D341Med (cell line): ENCODE results near the gene CCDC187.
A peak's percentile ranks its signal among the peaks of the same experiment; 100 is the strongest.
"Not testable (repeated sequence)": the region's sequence is repeated elsewhere in the genome, so short reads cannot be mapped to it uniquely, and the experiment has no call there.

Experiments
- DNase-seq: peaks from one replicate; pipeline ENCODE4 v3.0.0; 2012; ENCODE audit warnings: low spot score

The CCDC187 gene

GRCh38 chr9:136303825-136304416 is at the start of gene CCDC187:
Gene CCDC187 (minus strand): TSS chr9:136304094. CDS start chr9:136303830, 264 bp downstream.
- DNase-seq, result no peak

GRCh38 chr9:136353088-136353487 is 49.2 kb upstream of the CCDC187 start:
- no peak for DNase-seq

DNA sequence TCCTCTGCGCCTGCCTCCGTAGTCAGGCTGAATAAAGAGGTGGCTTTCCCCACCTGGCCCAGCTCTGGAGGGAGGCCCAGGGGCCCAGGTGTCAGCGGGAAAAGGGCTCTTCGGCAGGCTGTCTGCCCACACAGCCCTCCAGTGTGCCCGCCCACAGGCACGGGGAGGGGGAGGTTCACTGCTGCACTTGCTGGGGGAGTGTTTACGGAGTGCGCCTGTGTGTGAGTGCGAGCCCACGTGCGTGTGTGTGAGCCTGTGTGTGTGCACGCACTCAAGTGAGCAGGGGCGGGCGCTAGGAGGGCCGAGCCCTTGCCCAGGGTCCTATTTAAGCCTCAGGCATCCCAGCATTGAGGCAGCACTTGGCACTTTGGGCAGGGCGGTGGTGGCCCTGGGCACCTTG is 48.8 kb upstream of the CCDC187 start:
- DNase-seq, result no peak

DNA sequence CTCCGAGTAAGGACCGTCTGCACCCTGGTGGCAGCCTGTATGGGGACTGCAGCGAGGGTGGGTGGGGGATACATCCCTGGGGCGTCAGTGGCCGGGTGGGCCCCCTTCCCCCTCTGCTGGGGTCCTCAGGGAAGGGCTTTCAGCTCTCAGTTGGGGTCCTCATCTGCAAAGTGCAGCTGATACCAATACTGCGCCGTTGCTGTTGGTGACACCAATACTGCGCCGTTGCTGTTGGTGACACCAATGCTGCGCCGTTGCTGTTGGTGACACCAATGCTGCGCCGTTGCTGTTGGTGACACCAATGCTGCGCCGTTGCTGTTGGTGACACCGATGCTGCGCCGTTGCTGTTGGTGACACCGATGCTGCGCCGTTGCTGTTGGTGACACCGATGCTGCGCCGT is 48.0 kb upstream of the CCDC187 start:
- not testable (repeated sequence) for DNase-seq

GRCh38 chr9:136351252-136351800 is 47.4 kb upstream of the CCDC187 start:
- DNase-seq, result no peak

DNA sequence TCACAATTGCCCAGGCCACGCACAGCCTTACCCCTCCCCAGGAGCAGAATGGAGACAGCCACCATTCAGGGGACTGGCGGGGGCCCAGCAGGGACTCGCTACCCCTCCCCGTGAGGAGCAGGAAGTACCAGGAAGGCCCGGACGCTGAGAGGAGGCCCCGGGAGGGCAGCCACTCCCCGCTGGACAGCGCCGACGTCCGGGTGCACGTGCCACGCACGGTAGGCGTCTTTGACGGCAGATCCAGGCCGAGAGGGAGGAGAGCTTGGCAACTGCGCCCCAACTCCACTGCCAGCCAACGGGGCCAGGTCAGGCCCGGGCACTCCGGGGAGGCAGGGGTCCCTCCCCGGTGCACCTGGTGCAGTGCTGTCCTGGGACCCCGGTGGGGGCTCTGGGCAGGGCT is 45.7 kb upstream of the CCDC187 start:
- DNase-seq, result no peak

GRCh38 chr9:136348691-136349090 is 44.8 kb upstream of the CCDC187 start:
- no peak for DNase-seq

- no peak for DNase-seq
These were observed 43.8 kb upstream of the CCDC187 start for GRCh38 chr9:136347472-136348256.

DNA sequence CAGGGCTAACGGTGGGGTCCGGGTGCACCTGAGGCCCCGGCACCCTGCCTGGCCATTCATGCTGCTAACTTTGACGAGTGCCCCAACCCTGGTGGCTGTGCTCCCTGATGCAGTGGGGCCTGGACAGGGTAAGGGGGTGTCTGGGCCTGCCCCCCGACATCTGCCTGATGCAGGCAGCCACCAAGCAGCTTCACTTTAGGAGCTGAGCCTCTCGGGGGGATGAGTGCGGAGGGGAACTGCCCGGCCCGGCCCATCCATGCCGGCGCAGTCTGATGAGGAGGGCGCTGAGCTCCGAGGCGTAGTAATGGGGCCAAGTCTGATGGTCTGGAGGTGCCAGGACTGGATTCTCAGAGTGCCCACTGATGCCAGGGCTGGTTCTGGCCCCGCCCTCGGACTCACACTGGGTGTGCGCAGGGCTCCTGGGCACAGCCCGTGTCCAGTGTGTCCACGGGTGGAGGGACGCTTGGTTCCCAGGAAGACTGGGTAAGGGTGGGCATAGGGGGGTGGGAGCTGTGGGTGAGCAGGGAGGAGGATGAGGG is 43.1 kb upstream of the CCDC187 start:
- DNase-seq, result no peak

- no peak for DNase-seq
These were observed 42.2 kb upstream of the CCDC187 start for GRCh38 chr9:136346157-136346481.

DNA sequence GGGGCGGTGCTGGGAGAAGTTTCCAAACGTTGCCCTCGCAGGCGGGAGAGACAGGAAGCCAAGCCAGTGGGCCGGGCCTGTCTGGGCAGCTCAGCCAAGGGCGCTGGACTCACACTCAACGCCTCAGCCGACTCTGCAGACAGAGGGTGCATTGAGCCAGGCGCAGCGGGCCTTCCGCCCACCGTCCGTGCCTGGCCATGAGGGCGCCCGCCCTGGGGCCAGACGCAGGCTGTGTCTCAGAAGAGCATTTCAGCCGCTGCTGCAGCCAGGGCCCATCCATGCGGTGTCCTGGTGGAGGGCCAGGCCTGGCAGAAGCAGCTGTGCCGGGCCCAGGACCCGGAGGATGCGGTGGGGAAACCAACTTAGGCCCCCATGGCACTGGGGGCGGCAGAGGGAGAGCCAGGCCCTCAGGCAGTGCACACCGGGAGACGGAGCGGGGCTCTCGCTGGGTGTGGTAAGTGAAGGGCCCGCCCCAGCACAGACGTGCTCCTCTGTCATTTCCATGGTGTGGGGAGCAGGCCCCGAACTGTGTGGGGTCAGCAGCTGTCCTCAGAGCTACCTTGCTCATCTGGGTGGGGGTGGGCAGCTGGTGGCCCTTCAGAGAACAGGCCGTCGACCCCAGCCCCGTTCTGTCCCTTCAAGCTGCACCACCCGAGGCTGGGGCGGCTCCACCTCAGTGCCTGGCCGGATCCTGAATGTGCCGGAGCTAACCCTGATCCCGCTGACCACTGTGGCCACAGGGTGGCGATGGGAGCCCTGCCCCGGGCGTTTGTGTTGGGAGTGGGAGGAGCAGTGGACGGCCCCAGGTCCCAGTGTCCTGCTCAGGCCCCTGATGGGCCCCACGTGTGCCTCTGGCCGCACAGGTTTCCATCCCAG is 41.6 kb upstream of the CCDC187 start:
- DNase-seq, result no peak

- no peak for DNase-seq
These were observed 40.8 kb upstream of the CCDC187 start for GRCh38 chr9:136344544-136345280.

- DNase-seq, result no peak
These were observed 40.0 kb upstream of the CCDC187 start for GRCh38 chr9:136343884-136344269.

GRCh38 chr9:136343121-136343883 is 39.4 kb upstream of the CCDC187 start:
- DNase-seq, result no peak

- peak; percentile 95 for DNase-seq
These were observed 38.6 kb upstream of the CCDC187 start for GRCh38 chr9:136342181-136343120.

DNA sequence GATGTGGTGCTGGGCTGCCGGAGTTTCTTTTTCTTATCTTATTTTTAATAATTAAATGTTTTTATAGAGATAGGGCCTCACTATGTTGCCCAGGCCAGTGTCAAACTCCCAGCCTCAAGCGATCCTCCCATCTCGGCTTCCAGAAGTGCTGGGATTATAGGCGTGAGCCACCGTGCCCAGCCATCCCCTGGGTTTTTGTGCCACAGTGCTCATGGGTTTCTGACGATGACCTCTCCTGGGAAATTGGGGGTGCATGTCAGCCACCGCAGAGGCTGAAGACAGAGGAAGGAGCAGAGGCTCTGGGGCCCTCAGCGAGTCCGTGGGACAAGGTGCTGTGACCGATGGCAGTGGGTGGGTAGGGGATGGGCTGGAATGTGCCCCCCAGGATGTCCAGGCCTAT is 37.9 kb upstream of the CCDC187 start:
- no peak for DNase-seq

- no peak for DNase-seq
These were observed 37.3 kb upstream of the CCDC187 start for GRCh38 chr9:136341042-136341655.

- DNase-seq, result no peak
These were observed 36.6 kb upstream of the CCDC187 start for GRCh38 chr9:136340356-136341041.

DNA sequence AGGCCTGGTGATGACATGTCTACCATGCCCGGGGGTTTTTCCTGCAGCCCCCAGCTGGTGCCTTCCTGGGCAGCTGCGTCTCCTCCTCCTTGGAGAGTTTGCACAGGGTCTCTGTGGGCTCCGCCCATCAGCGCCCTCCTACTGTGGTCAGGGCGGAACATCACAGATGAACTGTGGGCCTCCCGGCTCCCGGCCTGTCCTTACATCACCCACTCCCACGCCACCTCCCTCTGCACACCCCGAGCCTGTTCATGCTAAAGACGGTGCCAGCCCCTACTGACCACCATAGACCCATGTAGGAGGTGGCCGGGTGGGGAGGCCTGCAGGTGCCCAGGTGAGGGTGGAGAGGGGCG is 36.0 kb upstream of the CCDC187 start:
- DNase-seq, result no peak
